Bronchial epithelial cell (primary cell): Measurements from ENCODE around the gene NKTR. TPM values are rescaled to one million over a fixed set of nuclear protein-coding genes. Genes with fewer than 3 reads are reported as not detected.

Source experiments
- DNase-seq: peaks from one replicate; pipeline ENCODE4 v3.0.0-alpha.2; 2010; ENCODE audit warnings: low read depth
- FAIRE-seq: peaks from 2 replicates; lab custom pipeline; 2011; peaks lifted over from hg19 to GRCh38; lab: Jason Lieb, UNC
- H3K27me3 ChIP-seq: 2 replicates; pipeline ENCODE4 v1.5.1; 2011; ENCODE audit warnings: low read length; ENCODE audit not compliant: control insufficient read depth, insufficient read depth
- H3K36me3 ChIP-seq: 2 replicates; pipeline ENCODE4 v1.5.1; 2011; ENCODE audit warnings: low read length; ENCODE audit not compliant: control insufficient read depth, insufficient read depth
- H3K4me3 ChIP-seq: 2 replicates; pipeline ENCODE4 v1.5.1; 2011; ENCODE audit warnings: mild to moderate bottlenecking, low read depth, low read length, control low read depth
- CTCF ChIP-seq: IDR thresholded peaks from 2 replicates; pipeline ENCODE4 v1.5.1; 2011; ENCODE audit warnings: mild to moderate bottlenecking, moderate library complexity, low read length, control low read depth, inconsistent platforms; ENCODE audit not compliant: insufficient read depth, severe bottlenecking
- total RNA-seq: library from RNA; depleted of rRNA; stranded (reverse); fragments of >200 nt; gene quantifications from 2 replicates; pipeline ENCODE4 v1.2.1, GENCODE V29; 2014

The NKTR gene
- total RNA-seq, 1 donor from 2014 or later = 33.4 TPM

- no peak for TF ChIP-seq CTCF
- H3K36me3 ChIP-seq = no peaks in the 10 kb centered on the region
- FAIRE-seq (peak; percentile 82), DNase-seq (no peak)
- no peaks in the 10 kb centered on the region for H3K27me3 ChIP-seq
- H3K4me3 ChIP-seq = no peak overlapping the region
These were observed 69.6 kb downstream of the NKTR start for GRCh38 chr3:42670051-42670576.

- no peak for TF ChIP-seq CTCF
- H3K27me3 ChIP-seq = no peaks in the 10 kb centered on the region
- FAIRE-seq (no peak), DNase-seq (no peak)
- no peak overlapping the region for H3K4me3 ChIP-seq
- H3K36me3 ChIP-seq = no peaks in the 10 kb centered on the region
These were observed 70.2 kb downstream of the NKTR start for GRCh38 chr3:42670670-42671069.

- DNase-seq (no peak), FAIRE-seq (no peak)
These were observed 72.0 kb downstream of the NKTR start for GRCh38 chr3:42672515-42672914.

GRCh38 chr3:42673082-42673481 is 72.6 kb downstream of the NKTR start:
- no peaks in the 10 kb centered on the region for H3K27me3 ChIP-seq
- no peaks in the 10 kb centered on the region for H3K36me3 ChIP-seq
- no peak for FAIRE-seq

More at GRCh38 chr3:42672515-42672914, 72.0 kb downstream of the NKTR start:
- TF ChIP-seq CTCF = no peak
- Histone ChIP-seq H3K36me3 (no peaks in the 10 kb centered on the region), H3K27me3 (no peaks in the 10 kb centered on the region), H3K4me3 (no peak overlapping the region)

GRCh38 chr3:42674146-42674545 is 73.7 kb downstream of the NKTR start:
- Histone ChIP-seq H3K27me3 (no peaks in the 10 kb centered on the region), H3K36me3 (no peaks in the 10 kb centered on the region), H3K4me3 (no peak overlapping the region)
- TF ChIP-seq CTCF = no peak
- DNase-seq (no peak), FAIRE-seq (no peak)

More at GRCh38 chr3:42673082-42673481, 72.6 kb downstream of the NKTR start:
- H3K4me3 ChIP-seq = no peak overlapping the region
- no peak for TF ChIP-seq CTCF
- no peak for DNase-seq

GRCh38 chr3:42675909-42676308 is 75.4 kb downstream of the NKTR start:
- no peak for DNase-seq
- FAIRE-seq = no peak
- no peak for TF ChIP-seq CTCF
- Histone ChIP-seq H3K36me3 (no peaks in the 10 kb centered on the region), H3K4me3 (no peak overlapping the region), H3K27me3 (no peaks in the 10 kb centered on the region)
